Measurements from ENCODE around the gene MYO16.

MYO16 gene

GRCh38 chr13:108944760-108945159 lies 315.3 kb downstream of the MYO16 start:
- DNase-seq, result no peak

GRCh38 chr13:108947551-108948030 lies 318.2 kb downstream of the MYO16 start:
- DNase-seq, result peak; percentile 63

DNA sequence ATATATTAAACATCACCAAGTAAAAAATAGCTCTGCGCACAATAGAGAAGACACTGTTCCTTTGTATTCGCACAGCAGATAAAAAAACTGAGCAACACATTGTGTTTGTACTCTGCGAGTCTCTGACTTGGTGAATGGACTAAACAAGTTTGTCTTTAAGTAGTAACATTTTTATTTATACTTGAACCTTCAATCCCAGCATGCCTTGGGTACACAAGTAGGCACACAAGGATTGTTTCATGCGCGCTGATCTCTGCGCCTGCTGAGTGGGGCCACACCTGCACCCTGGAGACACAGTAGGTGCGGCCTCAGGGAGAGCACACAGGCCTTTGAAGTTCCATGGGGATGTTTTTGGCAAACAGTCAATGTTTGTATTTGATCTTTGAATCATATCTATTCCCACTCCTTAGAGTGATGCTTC lies 318.9 kb downstream of the MYO16 start:
- no peak for DNase-seq

DNA sequence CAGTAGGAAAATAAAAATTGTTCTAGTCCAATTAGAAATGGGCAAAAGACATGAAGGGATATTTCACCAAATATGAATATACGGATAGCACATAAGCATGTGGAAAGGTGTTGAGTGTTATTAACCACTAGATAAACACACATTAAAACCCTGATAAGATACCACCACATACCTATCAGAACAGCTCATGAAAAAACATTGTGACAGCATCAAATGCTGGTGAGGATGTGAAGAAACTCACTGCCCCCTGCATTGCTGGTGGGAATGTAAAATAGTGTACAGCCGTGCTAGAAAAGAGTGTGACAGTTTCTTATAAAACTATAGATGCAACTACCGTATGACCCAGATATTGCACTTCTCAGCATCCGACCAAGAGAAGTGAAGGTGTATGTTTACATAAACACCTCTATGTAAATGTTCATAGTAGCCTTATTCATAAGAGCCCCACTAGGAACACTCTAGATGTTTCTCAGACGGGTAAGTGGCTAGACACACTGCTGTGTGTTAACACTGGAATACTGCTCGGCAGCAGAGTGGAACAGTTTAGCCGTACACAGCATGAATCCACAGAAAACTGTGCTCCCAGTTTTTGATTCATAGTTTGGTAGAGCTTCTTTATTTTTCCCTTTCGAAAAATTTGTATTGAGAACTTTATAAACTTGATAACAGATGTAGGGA lies 321.1 kb downstream of the MYO16 start:
- DNase-seq, result no peak

GRCh38 chr13:108955741-108956140 lies 326.3 kb downstream of the MYO16 start:
- no peak for DNase-seq

DNA sequence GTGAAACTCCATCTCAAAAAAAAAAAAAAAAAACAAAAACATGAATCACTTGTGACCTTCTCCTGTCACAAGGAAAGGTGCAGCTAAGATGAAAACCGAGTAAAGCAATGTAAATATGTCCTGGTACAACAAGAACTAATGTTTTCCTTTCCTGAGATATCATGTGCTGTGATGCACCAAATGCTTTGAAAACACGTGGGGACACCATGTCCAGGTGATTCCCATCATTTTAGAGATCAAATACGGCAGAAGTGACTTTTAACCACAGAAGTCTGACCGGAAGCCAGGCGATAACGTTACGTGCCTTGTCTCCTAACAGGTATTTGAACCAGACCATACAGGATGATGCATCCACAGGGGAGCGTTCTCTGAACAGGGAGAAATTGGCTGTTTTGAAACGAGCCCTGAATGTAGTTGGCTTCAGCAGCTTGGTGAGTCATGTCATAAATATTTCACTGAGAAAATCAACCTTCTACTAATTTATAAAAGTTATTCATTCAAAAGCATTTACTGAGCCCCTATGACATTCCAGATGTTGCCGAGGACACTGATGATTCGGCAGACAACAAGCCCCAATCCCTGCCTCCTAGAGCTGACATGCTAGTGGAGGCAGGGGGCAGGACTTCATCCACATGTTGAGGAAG lies 328.1 kb downstream of the MYO16 start:
- no peak for DNase-seq

GRCh38 chr13:108958013-108958376 lies 328.6 kb downstream of the MYO16 start:
- no peak for DNase-seq

DNA sequence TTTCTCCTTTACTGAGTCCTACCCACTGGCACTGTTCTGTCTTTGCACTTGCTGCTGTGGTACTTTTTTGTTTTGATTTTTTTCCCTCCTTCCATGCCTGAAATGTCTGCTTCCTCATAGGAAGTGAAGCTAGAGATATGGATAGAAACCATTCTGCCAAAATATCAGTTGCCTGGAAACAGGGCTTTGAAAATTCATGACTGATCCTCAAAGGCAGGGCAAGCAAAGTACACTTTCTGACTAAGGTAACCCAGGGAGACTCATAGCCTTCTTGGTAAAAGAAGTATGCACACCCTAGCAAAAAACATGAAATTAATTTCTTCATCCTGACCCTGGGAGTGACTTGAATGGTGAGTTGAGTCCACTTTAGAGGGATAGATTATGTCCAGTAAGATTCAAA lies 329.8 kb downstream of the MYO16 start:
- no peak for DNase-seq

- no peak for DNase-seq
These were observed 330.6 kb downstream of the MYO16 start for GRCh38 chr13:108960006-108960405.

DNA sequence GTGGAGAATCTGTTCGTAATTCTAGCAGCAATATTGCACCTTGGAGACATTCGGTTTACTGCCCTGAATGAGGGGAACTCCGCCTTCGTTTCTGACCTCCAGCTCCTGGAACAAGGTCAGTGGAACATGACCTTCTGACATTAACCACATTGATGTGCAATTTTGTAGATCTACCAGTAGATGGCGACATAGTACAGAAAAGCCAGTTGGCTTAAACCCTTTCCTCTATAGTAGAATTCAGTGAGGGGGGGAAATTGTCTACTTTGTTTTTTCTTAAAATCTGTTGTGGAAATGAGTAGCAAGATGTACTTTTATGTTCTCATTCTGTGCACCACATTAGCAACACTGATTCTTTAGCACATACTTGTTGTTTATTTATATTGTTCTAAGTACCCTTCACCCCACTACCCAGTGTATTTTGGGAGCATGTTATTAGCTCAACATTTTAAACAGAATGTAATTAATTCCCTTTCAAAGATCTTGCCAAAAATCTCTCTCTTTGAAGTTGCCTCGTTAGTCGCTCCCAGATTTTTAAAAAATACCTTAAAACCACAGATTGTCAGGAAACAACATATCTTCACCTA lies 332.2 kb downstream of the MYO16 start:
- DNase-seq, result no peak

DNA sequence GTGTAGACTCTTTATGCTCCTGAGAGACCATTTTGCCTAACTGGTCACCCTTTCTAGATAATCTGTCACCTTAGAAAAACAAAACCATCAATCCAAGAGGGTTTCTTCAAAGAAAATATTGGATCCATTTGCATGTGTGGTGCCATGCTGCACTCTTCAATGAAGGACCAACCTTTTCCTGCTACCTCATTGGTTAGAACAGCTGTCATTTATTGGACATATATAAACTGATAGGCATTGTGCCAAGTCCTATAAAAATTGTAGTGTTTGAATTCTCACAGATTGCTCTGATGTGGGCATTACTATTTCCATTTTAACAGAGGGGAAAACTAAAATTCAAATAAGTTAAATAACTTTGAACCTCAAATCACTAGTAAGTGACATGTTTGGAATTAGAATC lies 333.2 kb downstream of the MYO16 start:
- no peak for DNase-seq

- DNase-seq, result no peak
These were observed 333.9 kb downstream of the MYO16 start for GRCh38 chr13:108963276-108963810.

- DNase-seq, result no peak
These were observed 334.6 kb downstream of the MYO16 start for GRCh38 chr13:108963846-108964600.

GRCh38 chr13:108964606-108965005 lies 335.2 kb downstream of the MYO16 start:
- no peak for DNase-seq

DNA sequence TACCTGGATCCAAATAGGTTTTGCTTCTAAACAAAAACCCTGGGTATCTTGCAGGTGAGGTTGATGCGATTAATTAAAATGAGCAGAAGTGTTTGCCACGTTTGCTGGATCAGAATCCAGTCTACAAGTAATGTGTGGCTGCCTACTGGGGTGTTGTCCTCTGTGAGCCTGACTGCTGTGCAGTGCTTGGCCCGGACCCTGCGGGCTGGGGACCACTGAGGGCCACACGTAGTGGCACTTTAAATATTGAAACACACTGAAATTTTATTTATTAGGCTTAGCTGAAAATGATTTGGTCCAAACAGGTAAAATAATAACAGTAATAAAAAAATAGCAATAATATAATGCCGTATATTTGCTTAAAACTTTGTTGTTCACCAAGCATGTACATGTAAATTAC lies 338.0 kb downstream of the MYO16 start:
- DNase-seq, result no peak

DNA sequence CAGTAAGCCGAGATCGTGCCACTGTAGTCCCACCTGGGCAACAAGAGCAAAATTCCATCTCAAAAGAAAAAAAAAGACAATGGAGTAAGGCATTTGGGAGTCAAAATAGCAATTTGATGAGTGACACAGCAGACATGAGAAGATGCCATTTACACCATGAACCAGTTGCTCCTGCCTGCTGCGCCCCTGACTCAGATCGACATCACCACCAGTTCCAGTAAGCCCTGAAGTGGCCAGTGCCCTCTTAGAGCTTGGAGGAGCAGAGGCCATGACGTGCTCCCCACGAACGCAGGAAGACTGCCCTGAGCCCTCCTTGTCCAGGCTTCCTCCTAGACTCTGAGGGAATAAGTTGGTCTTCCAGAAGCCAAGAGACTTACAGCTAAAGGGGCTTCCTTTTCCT lies 339.2 kb downstream of the MYO16 start:
- no peak for DNase-seq

GRCh38 chr13:108974686-108975085 lies 345.3 kb downstream of the MYO16 start:
- DNase-seq, result no peak

- no peak for DNase-seq
These were observed 350.8 kb downstream of the MYO16 start for GRCh38 chr13:108980237-108980636.

GRCh38 chr13:108981407-108981806 lies 352.0 kb downstream of the MYO16 start:
- no peak for DNase-seq

GRCh38 chr13:108983273-108983672 lies 353.9 kb downstream of the MYO16 start:
- DNase-seq, result no peak

DNA sequence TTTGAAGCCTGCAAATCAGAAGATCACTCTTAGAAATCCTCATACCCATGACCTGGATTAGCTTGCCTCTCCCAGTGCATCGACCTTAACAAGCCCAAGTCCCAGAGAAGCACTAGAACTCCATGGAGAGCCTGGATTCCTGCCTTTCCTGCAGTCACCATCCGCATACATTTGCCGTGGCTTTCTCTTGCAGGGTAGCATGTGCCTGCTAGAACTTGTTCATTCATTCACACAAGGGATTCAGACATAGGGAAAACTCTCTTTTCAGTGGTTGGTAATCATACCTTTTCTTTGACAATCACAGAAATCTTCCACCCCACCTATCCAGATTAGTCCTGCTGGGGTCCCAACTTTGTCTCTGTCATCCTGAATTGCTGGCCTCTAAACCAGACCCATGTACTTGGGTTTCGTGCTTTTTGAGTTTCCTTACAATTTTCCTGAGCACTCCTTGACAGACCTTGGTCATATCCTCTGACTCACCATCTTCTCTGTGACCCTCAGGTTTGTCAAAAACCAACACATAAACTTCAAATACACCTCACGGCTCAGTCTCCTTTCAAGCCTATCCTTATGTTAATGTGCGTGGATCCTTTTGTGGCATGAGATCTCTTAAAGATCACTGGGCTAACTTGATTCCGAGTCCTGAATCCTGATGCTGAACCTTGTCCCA lies 355.0 kb downstream of the MYO16 start:
- DNase-seq, result no peak

GRCh38 chr13:108985166-108985565 lies 355.8 kb downstream of the MYO16 start:
- DNase-seq, result no peak

- DNase-seq, result no peak
These were observed 358.1 kb downstream of the MYO16 start for GRCh38 chr13:108987517-108987916.
